Astrocyte of the spinal cord (primary cell): ENCODE results near the gene TTC33.
"Not testable (repeated sequence)": the region's sequence is repeated elsewhere in the genome, so short reads cannot be mapped to it uniquely, and the experiment has no call there.

Experiments
- DNase-seq: peaks from one replicate; pipeline ENCODE4 v3.0.0; 2011; ENCODE audit warnings: low read depth, low spot score
- H3K4me3 ChIP-seq: 2 replicates; pipeline ENCODE4 v1.5.1; 2011; ENCODE audit warnings: low read depth, mild to moderate bottlenecking, low read length, moderate library complexity
- in situ Hi-C: cut with HindIII; loops from 2 replicates; pipeline ENCODE4 v1.10.0; 2017; ENCODE audit warnings: low sequenced_read_pairs
- TF ChIP-seq, protein P1 (sequence below): IDR thresholded peaks from 2 replicates; pipeline ENCODE4 v1.5.1; 2012; ENCODE audit warnings: low read depth, mild to moderate bottlenecking, low read length, inconsistent platforms

TTC33 gene

DNA sequence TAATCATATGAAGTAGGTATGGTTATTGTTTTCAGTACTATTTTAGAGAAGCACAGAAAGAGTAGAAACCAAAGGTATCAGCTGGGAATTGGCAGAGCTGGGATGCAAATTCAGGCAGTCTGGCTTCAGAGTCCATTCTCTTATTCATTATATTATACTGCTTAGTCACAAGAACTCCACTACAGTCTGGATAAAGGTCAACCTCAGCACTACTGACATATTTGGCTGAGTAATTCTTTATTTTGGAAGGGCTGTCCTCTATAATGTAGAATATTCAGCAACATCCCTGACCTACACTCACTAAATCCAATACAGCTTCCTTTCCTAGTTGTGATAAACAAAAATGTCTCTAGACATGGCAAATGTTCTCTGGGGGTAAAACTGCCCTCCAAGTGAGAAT lies 38.5 kb downstream of the TTC33 start:
- in situ Hi-C loops, result no loop called here
- TF ChIP-seq, protein P1, sequence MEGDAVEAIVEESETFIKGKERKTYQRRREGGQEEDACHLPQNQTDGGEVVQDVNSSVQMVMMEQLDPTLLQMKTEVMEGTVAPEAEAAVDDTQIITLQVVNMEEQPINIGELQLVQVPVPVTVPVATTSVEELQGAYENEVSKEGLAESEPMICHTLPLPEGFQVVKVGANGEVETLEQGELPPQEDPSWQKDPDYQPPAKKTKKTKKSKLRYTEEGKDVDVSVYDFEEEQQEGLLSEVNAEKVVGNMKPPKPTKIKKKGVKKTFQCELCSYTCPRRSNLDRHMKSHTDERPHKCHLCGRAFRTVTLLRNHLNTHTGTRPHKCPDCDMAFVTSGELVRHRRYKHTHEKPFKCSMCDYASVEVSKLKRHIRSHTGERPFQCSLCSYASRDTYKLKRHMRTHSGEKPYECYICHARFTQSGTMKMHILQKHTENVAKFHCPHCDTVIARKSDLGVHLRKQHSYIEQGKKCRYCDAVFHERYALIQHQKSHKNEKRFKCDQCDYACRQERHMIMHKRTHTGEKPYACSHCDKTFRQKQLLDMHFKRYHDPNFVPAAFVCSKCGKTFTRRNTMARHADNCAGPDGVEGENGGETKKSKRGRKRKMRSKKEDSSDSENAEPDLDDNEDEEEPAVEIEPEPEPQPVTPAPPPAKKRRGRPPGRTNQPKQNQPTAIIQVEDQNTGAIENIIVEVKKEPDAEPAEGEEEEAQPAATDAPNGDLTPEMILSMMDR, result no peak
- no peak overlapping the region for H3K4me3 ChIP-seq
- peak; percentile 71 for DNase-seq

DNA sequence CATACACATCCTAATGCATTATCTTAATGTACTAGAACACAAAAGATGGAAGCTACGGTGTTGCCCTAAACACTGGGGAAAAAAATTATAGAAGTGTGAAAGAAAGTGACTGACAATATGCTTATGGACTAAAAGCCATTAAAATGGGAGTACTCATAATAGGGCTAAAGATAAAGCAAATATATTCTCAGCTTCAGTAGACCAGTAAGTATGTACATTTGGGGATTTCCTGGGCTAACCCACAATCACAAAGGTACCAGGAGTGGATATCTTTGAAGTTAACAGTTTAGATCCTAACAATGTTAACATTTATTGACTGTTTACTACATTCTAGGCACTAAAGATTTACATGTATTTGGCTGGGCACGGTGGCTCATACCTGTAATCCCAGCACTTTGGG lies 39.2 kb downstream of the TTC33 start:
- no peak overlapping the region for H3K4me3 ChIP-seq
- no peak for DNase-seq
- in situ Hi-C loops, result no loop called here
- TF ChIP-seq, protein P1, result no peak

DNA sequence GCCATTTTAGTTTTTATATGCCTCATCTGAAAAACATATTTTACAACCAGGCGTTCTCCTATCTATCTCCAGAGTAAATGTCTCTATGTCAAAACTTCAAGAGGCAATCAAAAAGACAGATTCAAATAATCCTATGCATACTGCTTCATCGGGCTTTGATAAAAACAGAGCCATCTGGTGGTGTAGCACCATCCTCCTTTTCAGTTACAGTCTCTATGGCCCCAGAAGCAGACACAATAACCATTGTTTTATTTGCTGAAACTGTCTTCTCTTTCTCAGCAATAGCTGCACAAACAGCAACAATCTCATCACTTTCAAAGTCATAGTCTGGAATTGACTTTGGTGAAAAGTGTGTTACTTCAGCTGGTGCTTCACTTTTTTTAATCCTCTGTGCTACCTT lies 39.8 kb downstream of the TTC33 start:
- H3K4me3 ChIP-seq, result no peak overlapping the region
- in situ Hi-C loops, result no loop called here
- TF ChIP-seq, protein P1, result peak; percentile 40
- no peak for DNase-seq

DNA sequence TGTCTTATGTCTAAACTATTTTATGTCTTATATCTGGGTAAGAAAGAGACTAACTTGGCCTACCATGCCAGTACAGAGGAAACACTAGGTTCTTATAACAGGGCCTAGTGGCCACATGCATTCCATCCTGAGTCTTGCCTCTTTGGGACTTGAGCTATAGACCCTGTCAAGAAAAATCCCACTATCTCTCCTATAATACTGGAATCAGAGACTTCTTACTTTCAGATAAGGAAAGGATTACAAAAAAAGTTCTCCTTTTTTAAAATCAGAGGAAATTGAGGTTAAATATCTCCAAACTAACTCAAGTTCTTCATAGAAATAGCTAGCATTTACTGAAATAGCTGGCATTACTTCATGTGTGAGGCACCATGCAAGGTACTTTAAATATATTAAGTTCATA lies 41.8 kb downstream of the TTC33 start:
- in situ Hi-C loops, result no loop called here

DNA sequence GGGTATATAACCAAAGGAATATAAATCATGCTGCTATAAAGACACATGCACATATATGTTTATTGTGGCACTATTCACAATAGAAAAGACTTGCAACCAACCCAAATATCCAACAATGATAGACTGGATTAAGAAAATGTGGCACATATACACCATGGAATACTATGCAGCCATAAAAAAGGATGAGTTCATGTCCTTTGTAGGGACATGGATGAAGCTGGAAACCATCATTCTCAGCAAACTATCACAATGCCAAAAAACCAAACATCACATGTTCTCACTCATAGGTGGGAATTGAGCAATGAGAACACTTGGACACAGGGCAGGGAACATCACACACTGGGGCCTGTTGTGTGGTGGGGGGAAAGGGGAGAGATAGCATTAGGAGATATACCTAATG lies 45.2 kb downstream of the TTC33 start:
- H3K4me3 ChIP-seq, DNase-seq, in situ Hi-C loops: not testable (repeated sequence)

More for the DNA sequence above, 41.8 kb downstream of the TTC33 start:
- TF ChIP-seq, protein P1, result no peak
- DNase-seq, result no peak
- H3K4me3 ChIP-seq, result no peak overlapping the region

- H3K4me3 ChIP-seq, in situ Hi-C loops, DNase-seq: not testable (repeated sequence)
Measured at GRCh38 chr5:40705484-40705883, 50.3 kb downstream of the TTC33 start.

- in situ Hi-C loops, H3K4me3 ChIP-seq, DNase-seq: not testable (repeated sequence)
Measured at GRCh38 chr5:40702027-40702426, 53.7 kb downstream of the TTC33 start.

DNA sequence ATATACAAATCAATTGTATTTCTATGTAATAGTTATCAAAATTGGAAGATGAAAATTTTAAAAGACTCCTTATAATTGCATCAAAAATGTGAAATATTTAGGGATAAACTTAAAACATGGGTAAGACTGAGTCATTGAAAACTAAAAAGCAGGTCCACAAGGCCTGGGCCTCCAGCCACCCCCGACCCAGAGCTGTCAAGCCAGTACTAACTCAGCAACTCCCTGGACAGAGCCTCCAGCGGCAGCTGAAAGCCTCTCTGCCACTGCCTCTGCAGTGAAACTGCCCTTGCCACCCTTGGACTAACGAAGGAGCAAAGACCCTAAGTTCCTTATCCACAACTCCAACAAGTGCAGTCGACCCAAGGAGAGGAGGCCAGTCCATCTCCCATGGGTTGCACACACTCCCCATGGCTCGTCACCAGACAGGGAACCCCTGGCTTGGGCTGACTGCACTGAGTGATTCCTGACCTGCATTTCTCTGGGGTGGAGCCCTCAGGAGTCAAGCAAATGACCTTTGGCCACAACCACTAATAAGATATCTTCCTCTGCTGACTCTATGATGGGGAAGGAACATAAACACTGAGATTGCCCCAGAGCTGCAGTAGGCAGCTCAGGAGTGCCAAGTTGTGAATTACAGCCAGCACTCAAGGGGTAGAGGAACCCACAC lies 55.5 kb downstream of the TTC33 start:
- TF ChIP-seq, protein P1, result no peak
- H3K4me3 ChIP-seq, result no peak overlapping the region
- in situ Hi-C loops, result no loop called here
- DNase-seq, result no peak
